ENCODE measurements around the gene TGFBR2. TPM values are rescaled to one million over a fixed set of nuclear protein-coding genes. Genes with fewer than 3 reads are reported as not detected.

The TGFBR2 gene
- total RNA-seq, 2 donors from 2014 or later: 91.8 to 143 TPM

DNA sequence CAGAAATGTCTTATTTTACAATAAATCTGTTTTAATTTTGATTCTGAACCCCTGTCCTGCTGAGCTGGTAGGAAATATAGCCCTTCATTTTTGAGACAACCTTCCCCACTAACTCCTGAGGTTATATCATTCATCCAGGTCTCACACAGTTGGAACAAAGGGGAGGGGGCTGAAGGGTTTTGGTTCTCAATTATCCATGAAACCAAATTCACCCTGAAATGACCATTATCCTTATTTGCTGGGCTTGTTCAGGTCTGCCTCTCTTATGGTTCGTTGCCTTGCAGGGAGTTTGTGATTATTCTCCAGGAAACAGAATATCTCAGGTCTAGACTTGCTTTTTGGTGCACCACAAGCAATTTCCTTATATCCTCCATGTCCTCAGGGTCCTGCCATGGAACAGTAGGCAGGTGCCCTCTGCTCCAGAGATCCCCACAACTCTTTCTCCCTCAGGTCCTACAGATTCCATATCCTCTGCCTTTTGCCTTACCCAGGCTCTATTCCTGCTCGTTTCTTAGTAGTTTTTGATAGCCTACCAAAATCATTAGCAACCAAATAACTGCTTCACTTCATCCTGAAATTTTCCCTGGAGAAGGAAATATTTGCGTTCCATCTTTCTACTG is 94.4 kb downstream of the TGFBR2 start:
- H3K36me3 ChIP-seq (replicated peaks in 1 of 2; ENCODE audit: insufficient read depth in 1 of 2, low read depth in 2 of 2): no peaks in the 10 kb centered on the region
- WGBS, 2 donors: 81 to 88% methylated on average over 3 of the region's 3 CpGs
- no peaks in the 10 kb centered on the region for H3K9me3 ChIP-seq
- intact Hi-C loops (cut with DNase I): no loop called here
- TF ChIP-seq POLR2A (IDR thresholded peaks at IDR 0.05): no peak
- TF ChIP-seq, protein P1, sequence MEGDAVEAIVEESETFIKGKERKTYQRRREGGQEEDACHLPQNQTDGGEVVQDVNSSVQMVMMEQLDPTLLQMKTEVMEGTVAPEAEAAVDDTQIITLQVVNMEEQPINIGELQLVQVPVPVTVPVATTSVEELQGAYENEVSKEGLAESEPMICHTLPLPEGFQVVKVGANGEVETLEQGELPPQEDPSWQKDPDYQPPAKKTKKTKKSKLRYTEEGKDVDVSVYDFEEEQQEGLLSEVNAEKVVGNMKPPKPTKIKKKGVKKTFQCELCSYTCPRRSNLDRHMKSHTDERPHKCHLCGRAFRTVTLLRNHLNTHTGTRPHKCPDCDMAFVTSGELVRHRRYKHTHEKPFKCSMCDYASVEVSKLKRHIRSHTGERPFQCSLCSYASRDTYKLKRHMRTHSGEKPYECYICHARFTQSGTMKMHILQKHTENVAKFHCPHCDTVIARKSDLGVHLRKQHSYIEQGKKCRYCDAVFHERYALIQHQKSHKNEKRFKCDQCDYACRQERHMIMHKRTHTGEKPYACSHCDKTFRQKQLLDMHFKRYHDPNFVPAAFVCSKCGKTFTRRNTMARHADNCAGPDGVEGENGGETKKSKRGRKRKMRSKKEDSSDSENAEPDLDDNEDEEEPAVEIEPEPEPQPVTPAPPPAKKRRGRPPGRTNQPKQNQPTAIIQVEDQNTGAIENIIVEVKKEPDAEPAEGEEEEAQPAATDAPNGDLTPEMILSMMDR (IDR thresholded peaks at IDR 0.05): no peak
- ATAC-seq: no peak
- H3K27me3 ChIP-seq: no peaks in the 10 kb centered on the region
- H3K4me3 ChIP-seq: no peak overlapping the region
- peaks cover 13% of the 10 kb centered on the region for H3K4me1 ChIP-seq
- no peak for DNase-seq
- H3K27ac ChIP-seq: no peak overlapping the region

DNA sequence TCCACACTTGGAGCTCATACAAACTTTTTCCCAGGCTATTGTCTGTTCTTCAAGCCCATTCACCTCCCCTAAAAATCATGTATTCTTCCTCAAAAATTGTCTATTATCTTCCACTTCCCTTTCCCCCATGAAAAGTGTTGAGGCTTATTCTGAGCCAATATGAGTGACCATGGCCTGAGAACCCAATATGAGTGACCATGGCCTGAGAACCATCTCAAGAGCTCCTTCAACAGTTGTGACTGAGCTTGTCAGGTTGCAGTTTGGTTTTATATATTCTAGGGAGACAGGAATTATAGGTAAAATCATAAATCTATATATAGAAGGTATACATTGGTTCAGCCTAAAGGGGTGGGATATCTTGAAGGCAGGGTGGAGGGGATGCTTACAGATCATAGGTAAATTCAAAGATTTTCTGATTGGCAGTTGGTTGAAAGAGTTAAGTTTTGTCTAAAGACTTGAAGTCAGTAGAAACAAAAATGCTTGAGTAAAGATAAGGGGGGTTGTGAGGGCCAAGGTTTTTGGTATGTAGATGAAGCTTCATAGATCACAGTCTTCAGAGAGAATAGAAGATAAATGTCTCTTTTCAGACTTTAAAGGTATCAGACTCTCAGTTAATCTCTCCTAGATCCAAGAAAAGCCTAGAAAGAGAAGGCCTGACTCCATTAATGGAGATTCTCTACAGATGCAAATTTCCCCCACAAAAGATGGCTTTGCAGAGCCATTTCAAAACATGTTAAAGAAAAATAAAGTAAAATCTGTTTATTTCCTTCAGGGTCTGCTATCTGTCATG is 95.8 kb downstream of the TGFBR2 start:
- H3K9me3 ChIP-seq: no peaks in the 10 kb centered on the region
- ATAC-seq (no peak), DNase-seq (no peak)
- H3K36me3 ChIP-seq (replicated peaks in 1 of 2; ENCODE audit: insufficient read depth in 1 of 2, low read depth in 2 of 2): no peaks in the 10 kb centered on the region
- H3K4me1 ChIP-seq: no peaks in the 10 kb centered on the region
- no peak overlapping the region for H3K4me3 ChIP-seq
- intact Hi-C loops (cut with DNase I): no loop called here
- H3K27me3 ChIP-seq: no peaks in the 10 kb centered on the region
- TF ChIP-seq POLR2A (IDR thresholded peaks at IDR 0.05): no peak
- TF ChIP-seq, protein P1 (IDR thresholded peaks at IDR 0.05): no peak
- no peak overlapping the region for H3K27ac ChIP-seq

DNA sequence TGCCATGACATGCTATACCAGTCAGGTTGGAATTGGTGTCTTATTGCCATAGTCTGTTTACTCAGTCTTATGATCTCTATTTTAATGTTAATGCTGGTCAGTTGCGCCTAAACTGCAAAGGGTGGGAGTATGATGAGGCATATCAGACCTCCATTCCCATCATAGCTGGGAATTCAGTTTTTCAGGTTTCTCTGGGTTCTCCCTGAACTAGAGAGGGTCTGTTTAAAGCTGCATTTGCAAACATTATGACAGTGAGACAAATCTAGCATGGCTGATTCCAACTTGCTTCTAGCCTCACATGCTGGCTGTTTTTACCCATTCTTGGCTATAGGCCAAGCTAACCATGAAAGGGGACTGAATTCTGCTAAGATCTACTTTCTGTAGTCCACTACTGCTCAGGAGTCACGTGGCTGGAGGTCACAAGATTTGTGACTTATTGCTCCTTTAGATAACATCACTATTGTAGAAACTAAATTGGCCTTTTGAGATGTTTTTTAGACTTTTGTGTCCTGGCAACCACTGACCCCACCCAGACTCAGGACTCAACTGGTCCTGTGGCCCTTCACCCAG is 96.5 kb downstream of the TGFBR2 start:
- ATAC-seq (no peak), DNase-seq (no peak)
- intact Hi-C loops (cut with DNase I): no loop called here
- H3K27me3 ChIP-seq: no peaks in the 10 kb centered on the region
- 95 to 96% methylated on average over 2 of the region's 2 CpGs for WGBS, 2 donors
- no peak overlapping the region for H3K4me3 ChIP-seq
- no peaks in the 10 kb centered on the region for H3K36me3 ChIP-seq (replicated peaks in 1 of 2; ENCODE audit: insufficient read depth in 1 of 2, low read depth in 2 of 2)
- H3K9me3 ChIP-seq: no peaks in the 10 kb centered on the region
- no peak overlapping the region for H3K27ac ChIP-seq
- TF ChIP-seq, protein P1 (IDR thresholded peaks at IDR 0.05): no peak
- TF ChIP-seq POLR2A (IDR thresholded peaks at IDR 0.05): no peak
- H3K4me1 ChIP-seq: no peaks in the 10 kb centered on the region

DNA sequence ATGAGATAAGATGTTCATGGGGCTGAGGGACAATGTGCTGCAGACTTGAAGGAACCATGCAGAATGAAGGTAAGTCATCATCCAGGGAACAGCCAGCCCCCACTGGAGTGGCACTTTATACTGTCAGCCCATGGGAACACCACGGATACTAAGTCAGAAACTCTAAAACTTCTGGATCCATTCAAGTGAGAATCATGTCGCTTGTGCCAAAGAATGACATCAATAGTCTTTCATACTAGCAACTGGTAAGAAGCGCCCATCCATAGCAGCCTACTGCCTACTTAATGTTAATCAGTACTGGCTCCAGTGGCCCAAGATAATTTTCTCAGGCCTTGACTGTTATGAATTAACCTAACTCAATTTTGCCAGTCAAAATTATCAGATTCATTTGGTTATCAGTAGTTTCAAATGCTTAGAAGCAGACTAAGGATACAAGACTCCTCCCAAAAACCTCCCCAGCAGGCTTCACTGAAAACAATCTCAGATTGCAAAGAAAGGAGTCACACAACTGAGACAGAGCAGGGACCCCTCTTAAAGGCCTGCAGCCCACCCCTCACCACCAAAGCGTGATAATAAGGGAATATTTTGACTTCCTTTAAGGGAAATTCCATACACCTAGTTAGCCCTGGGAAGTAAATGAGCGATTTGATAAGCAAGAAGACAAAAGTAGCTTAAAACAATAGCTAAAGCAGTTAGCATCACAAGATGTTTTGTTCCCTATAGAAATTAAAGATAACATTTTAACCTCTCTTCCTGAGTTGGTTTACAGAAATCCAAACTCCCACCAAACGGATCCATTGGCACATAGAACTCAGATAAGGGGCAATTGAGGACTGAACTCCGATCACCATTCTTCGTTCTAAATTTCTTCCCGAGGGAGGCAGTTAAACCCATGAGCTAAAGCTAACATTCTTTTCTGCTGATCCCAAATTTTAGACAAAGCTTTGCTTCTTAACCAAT is 98.8 kb downstream of the TGFBR2 start:
- Histone ChIP-seq H3K27me3 (no peaks in the 10 kb centered on the region), H3K27ac (no peak overlapping the region), H3K4me3 (no peak overlapping the region), H3K36me3 (replicated peaks in 1 of 2; ENCODE audit: insufficient read depth in 1 of 2, low read depth in 2 of 2) (no peaks in the 10 kb centered on the region), H3K4me1 (no peaks in the 10 kb centered on the region), H3K9me3 (no peaks in the 10 kb centered on the region)
- intact Hi-C loops (cut with DNase I): no loop called here
- WGBS, 2 donors: 73 to 78% methylated on average over 9 of the region's 9 CpGs
- DNase-seq (no peak), ATAC-seq (no peak)
- TF ChIP-seq POLR2A (IDR thresholded peaks at IDR 0.05): no peak
- TF ChIP-seq, protein P1 (IDR thresholded peaks at IDR 0.05): no peak
